ENCODE data around the gene SCO2.

The SCO2 gene

GRCh38 chr22:50532824-50533796 lies 7.7 kb upstream of the SCO2 start:
- no peak for DNase-seq

DNA sequence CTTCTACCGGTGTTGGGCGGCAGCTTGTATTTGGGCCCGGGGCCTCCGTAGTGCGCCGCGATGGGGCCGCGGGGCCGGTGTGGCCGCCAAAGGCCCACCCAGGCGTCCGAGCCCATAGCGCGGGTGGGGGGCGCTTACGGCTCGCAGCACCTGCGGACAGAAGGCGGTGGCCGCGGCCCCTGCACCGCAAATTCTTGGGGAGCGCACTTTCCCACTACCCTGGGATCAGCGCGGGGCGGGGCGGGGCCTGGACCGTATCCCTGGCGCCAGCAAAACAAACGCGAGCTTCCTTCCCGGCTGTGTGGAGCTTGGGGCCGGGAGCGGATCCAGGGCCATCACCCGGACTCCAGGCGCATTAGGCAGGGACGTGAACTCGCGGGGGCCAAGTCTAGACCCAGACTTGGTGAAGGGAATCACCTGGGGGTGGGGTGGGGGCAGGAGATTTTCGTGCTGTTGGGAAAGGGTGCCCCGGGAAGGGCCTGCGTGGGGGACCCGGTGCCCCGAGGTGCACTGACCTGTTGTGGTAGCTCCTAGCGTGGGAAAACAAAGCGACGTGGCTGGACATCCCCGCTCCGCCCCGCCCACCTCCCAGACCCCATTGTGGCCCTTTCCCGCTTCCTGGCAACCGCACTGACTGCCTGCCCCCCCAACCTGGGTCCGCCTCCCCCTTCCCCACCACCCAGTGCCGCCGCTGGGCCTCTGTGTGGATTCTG lies 6.7 kb upstream of the SCO2 start:
- peak in 1 of 56 donors; percentile 28 for DNase-seq

DNA sequence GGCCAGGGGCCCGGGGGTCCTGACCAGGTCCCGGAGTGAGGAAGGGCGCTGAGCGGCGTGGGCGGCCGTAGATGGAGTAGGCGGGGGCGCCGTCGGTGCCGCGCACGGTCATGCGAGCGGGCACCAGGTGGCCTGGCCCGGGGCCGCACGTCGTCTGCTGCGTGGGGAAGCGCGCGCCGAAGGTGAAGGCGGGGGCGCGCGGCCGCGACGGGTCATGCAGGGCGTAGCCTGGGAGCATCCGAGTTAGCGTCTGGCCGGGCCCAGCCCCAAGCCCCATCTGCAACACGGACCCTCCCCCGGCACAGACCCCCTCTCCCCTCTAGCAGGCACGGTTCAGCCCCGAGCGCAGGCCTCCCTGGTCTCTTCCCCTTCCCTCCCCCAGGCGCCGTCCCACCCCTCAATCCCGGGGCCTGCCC lies 6.2 kb upstream of the SCO2 start:
- DNase-seq: no peak

- peak in 1 of 56 donors; percentile 6 for DNase-seq
Observed at GRCh38 chr22:50530877-50531545, 5.6 kb upstream of the SCO2 start.

- no peak for DNase-seq
Observed at GRCh38 chr22:50530580-50530876, 5.1 kb upstream of the SCO2 start.

DNA sequence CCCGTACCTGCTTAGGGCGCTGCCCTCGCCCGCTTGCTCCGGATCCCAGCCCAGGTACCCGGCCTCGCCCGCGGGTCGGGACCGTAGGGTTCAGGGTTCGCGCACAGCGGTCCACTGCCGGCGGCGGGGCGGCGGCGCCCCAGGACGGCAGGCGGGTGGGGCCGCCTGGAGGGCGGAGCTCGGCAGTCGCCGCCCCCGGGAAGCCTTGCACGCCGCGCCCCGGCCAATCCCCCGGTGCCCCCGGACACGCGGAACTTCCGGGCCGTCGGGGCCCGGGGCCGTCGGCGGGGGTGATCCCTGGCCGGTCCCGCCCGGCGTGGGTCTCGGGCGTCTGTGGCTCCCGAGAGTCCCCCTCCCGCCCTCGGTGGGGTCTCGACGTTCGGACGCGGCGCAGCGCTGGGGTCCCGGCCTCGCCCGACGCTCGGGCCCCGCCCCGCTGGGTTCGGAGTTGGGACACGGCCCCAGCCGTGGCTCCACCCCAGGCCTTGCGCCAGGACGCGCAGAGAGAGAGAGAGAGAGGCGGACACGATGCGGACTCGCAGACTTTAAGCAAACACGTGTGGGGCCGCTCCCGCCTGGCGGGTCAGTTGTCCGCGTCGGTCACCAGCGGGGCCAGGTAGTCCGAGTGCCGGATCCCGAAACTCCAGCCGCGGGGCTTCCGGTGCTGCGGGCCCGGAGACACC lies 4.6 kb upstream of the SCO2 start, which contains the start of gene TYMP:
Gene TYMP (minus strand): TSS at position 116 of the 683 bp plus-strand sequence. CDS start 303 bp downstream, outside the sequence.
- peak in 2 of 56 donors; percentile 13 to 24 for DNase-seq

DNA sequence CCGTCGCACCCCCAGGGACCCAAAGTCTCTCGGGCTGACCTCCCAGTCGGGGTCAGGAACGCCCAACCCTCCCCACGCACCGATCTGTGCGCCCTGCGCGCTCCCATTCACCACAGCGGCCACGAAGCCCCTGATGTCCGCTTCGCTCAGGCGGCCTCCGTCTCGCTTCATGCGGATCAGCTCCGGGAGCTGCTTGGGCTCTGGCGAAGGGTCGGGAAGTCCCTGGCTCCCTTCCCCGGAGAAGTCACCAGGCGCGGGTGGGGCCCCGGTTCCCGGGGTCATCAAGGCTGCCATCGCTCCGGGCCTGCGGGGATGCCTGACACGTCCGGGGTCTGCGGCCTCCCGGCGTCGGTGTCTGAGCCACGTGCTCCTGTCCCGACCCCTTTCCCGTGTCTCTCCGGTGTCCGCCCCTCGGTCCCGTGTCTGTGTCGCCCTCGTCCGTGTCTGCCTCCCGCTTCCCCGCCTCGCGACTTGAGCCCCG lies 4.1 kb upstream of the SCO2 start:
- DNase-seq: no peak

DNA sequence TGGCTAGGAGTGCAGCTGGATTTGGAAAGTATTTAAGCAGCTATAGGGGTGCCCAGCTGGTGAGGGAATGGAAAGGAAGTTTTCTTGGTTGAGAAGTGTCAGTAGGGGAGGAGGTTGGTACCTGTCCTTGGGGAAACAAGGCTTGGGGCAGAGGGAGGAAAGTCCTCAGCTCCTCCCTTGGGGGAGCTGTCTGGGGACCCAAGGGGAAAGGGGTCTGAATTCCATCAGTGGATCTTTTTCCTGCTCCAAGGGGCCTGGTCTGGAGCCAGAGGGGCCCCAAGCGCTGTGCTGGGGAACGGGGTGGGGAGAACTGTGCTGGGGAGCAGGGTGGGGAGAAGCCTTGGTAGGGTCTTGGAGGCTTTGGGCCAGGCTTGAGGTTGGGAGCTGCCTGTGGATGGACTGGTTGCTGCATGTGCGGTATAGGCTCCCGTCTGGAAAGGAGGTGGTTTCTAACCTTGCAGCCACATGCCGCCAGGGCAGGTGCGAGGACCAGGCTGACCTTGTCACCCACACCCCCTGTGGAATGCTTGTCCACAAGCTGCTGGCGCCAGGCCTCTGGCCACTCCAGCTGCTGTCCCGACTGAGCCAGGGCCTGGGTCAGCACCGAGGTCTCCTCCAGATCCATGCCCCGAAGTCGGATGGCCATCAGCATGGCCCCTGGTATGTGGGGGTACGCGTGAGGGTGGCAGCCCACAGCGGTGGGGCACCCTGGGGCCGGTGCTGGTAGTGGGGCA lies 3.5 kb upstream of the SCO2 start:
- no peak for DNase-seq

DNA sequence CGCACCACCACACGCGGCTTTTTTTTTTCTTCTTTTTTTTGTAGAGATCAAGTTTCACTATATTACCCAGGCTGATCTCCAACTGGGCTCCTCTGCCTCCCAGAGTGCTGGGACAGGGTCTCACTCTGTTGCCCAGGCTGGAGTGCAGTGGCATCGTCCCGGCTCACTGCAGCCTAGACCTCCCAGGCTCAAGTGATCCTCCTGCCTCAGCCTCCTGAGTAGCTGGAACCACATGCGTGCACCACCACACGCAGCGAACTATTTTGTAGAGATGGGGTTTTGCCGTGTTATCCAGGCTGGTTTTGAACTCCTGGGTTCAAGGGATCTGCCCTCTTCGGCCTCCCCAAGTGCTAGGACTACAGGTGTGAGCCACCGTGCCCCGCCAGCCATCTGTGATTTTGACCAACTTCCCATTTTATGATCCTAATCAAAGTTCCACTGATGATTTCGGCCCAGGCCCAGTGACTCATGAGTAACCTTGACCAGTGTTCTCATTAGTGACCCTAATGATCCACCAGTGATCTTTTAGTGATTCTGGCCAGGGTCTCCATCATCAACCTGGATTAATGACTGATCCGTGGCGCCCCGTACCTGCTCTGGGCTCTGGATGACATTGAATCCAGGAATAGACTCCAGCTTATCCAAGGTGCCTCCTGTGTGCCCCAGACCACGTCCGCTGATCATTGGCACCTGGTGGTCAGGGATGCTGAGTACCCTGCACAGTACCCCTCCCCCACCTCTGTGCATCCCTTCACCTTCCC lies 2.7 kb upstream of the SCO2 start:
- DNase-seq: no peak

DNA sequence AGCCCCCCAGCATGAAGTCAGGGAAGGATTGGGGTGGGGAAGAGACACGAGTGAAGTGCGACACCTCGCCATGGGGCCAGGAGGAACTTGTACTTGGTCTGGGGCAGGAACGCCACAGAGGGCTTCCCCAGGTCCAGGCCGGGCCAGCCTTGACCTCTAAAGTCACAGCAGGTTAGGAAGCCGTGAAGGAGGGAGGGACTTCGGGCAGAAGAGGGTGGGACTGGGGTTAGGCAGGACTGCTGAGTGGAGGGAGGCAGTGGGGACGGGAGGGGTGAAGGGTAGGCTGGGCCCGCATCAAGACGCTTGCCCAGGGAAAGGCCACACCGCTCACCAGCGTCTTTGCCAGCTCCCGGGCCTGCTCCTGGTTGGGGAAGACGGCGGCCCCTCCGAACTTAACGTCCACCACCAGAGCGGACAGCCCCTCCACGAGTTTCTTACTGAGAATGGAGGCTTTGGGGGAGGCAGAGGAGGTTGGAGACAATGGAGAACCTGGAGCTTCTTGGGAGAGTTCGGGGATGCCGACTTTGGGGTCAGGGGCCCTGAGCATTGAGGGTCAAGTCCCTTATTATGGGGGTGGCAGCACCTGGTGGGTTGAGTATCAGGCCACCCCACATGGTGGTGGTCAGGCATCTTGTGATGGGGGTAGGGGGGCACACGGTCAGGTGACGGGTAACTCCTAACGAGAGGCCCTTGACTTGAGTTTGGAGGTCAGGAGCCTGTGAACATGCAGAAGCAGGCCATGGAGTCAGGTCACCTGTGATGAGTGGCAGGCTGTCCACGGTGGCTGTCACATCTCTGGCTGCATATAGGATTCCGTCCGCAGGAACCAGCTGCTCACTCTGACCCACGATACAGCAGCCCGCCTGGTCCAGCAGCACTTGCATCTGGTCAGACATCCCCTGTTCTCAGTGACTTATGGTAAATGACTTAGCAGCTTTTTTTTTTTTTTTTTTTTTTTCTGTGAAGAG lies 1.7 kb upstream of the SCO2 start:
- DNase-seq: peak in 2 of 56 donors; percentile 6 to 38

GRCh38 chr22:50526108-50526833 lies 873 bp upstream of the SCO2 start:
- peak in 38 of 56 donors; percentile 20 to 78 (median 65) for DNase-seq

DNA sequence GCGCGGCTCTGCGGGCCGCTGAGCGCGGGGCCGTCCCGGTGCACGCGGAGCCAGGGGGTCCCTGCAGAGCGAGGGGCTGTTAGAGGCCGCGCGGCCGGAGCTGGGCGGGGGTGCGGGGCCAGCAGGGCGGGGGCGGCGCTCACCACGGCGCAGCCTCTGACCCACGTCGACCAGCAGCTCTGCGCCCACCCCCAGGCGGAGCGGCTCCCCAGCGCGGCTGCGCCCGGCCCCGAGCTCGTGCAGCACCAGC lies 385 bp upstream of the SCO2 start:
- peak in 16 of 56 donors; percentile 60 to 89 (median 68) for DNase-seq

DNA sequence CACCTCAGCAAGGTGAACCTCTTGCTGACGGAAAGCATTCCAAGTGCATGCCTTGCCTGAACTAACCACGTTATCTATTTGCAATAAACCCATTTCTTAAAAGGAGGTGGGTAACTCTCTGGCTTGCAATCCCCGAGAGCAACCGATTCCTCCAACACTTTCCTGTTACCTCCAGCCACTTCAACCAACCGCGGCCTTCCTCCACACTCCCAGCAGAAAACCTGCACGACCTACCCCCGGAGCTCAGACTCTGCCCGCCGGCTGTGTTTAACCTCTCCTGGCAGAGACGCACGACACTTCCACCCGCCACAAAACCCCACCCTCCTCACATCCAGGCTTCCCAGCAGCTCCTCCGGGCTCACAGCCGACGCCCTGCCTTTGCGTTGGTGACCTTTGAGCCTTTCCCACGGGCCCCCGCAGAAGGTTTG lies 708 bp downstream of the SCO2 start:
- DNase-seq: no peak

- no peak for DNase-seq
Observed at GRCh38 chr22:50523806-50524675, 1.4 kb downstream of the SCO2 start.

DNA sequence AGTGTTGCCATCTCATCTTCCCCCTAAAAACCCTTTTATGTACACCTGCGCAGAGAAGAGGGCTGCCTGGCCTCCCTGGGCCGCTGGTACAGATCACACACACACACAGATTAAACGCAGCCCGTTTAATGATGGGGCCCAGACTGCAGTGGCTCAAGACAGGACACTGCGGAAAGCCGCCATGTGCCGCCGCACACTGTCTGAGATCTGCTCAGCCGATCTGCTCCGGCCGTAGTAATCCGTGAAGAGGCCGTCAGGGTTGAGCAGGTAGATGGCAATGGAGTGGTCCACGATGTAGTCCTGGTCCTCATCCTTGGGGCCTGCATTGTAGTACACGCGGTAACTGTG lies 2.0 kb downstream of the SCO2 start:
- DNase-seq: no peak

DNA sequence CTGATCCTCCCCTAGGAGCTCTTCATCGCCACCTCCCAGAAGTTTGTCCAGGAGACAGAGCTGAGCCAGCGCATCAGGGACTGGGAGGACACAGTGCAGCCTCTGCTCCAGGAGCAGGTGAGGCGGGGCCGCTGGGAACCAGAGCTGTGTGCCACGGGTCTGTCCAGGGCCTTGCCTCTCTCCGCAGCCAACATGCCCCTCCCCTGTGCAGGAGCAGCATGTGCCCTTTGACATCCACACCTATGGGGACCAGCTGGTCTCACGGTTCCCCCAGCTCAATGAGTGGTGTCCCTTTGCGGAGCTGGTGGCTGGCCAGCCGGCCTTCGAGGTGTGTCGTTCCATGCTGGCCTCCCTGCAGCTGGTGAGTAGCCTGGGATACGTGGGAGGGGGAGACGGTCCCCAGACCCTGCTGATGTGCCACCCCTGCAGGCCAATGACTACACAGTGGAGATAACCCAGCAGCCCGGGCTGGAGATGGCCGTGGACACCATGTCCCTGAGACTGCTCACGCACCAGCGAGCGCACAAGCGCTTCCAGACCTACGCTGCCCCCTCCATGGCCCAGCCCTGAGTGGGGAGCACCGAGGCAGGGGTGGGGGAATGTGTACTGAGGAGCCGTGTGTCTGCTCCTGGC lies 2.5 kb downstream of the SCO2 start:
- DNase-seq: no peak
